ENCODE results near the gene ZACN.

DNA sequence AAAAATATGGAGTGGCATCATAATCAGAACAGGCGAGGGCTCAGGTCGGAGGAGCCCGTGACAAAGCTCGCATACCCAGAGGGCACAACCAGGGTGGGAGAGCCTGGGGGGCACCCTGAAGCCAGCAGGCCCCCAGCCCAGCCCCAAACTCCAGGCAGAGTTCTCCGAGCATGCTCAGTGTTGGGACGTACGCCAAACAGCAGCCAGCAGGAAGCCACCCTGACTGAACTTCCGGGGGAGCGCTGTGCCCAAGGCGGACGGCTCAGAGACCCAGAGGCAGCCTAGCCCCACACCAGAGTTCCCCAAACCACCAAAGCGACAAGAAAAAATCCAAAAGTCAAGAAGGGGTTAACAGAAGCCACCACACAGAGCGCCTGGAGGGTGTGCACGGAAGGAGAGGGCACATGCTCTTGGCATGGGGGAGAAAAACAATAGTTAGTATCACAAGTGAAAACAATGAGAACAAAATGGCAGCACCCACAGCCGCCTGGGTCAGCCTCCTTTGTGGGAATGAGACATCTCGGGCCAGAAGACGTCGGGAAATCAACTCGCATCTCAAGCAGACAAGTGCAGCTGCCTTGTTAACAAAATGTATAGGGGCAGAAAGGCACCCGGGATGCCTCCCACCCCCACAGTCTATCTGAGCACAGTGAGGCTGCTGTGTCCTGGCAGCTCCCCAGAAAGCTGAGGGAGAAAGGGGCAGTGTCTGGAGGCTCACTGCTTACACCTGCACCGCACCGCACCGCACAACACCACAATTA is 12.7 kb downstream of the ZACN start:
- TF ChIP-seq, protein P1, sequence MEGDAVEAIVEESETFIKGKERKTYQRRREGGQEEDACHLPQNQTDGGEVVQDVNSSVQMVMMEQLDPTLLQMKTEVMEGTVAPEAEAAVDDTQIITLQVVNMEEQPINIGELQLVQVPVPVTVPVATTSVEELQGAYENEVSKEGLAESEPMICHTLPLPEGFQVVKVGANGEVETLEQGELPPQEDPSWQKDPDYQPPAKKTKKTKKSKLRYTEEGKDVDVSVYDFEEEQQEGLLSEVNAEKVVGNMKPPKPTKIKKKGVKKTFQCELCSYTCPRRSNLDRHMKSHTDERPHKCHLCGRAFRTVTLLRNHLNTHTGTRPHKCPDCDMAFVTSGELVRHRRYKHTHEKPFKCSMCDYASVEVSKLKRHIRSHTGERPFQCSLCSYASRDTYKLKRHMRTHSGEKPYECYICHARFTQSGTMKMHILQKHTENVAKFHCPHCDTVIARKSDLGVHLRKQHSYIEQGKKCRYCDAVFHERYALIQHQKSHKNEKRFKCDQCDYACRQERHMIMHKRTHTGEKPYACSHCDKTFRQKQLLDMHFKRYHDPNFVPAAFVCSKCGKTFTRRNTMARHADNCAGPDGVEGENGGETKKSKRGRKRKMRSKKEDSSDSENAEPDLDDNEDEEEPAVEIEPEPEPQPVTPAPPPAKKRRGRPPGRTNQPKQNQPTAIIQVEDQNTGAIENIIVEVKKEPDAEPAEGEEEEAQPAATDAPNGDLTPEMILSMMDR (conservative IDR thresholded peaks at IDR 0.05; ENCODE audit: low read length) = no peak
- no peak for TF ChIP-seq EZH2phosphoT487 (IDR thresholded peaks at IDR 0.05; ENCODE audit: borderline replicate concordance)

All from Loucy (cell line).